Transverse colon (tissue), 4 donors: Measurements from ENCODE around the gene VWDE.

Experiments
- POLR2A ChIP-seq: fragments of 450-650 bp; IDR thresholded peaks from one replicate; pipeline ENCODE4 v1.6.1; 2016; ENCODE audit warnings: antibody characterized with exemption, mild to moderate bottlenecking, moderate library complexity
- POLR2AphosphoS5 ChIP-seq, 3 donors: sonication (generic); formaldehyde crosslinking; IDR thresholded peaks; one replicate each; pipeline ENCODE4 v1.6.1; 2016; ENCODE audit warnings: antibody characterized with exemption in 3 of 3
- TF ChIP-seq, protein P1 (sequence below), 5 experiments: fragments of 200-600 bp in 3 of 5; fragments of 450-650 bp in 2 of 5; sonication (generic) in 3 of 5; IDR thresholded peaks; 1 replicate in 2 of 5; 2 replicates in 3 of 5; pipeline ENCODE4 v1.5.1; 2016 to 2017; ENCODE audit warnings: antibody characterized with exemption in 5 of 5, inconsistent platforms in 3 of 5, mild to moderate bottlenecking in 2 of 5, moderate library complexity in 1 of 5

- TF ChIP-seq, protein P1, sequence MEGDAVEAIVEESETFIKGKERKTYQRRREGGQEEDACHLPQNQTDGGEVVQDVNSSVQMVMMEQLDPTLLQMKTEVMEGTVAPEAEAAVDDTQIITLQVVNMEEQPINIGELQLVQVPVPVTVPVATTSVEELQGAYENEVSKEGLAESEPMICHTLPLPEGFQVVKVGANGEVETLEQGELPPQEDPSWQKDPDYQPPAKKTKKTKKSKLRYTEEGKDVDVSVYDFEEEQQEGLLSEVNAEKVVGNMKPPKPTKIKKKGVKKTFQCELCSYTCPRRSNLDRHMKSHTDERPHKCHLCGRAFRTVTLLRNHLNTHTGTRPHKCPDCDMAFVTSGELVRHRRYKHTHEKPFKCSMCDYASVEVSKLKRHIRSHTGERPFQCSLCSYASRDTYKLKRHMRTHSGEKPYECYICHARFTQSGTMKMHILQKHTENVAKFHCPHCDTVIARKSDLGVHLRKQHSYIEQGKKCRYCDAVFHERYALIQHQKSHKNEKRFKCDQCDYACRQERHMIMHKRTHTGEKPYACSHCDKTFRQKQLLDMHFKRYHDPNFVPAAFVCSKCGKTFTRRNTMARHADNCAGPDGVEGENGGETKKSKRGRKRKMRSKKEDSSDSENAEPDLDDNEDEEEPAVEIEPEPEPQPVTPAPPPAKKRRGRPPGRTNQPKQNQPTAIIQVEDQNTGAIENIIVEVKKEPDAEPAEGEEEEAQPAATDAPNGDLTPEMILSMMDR (IDR thresholded peaks at IDR 0.05) = no peak
- TF ChIP-seq POLR2AphosphoS5 (IDR thresholded peaks at IDR 0.05) = no peak
- no peak for TF ChIP-seq POLR2A
Measured at GRCh38 chr7:12391922-12392615, 11.6 kb downstream of the VWDE start.
